ENCODE results near the gene TAF5L.

The TAF5L gene

GRCh38 chr1:229579059-229579673 lies 46.8 kb downstream of the TAF5L start:
- no peak overlapping the region for H3K27ac ChIP-seq
- TF ChIP-seq ZFX (IDR thresholded peaks at IDR 0.05) (no peak), CTCF (conservative IDR thresholded peaks at IDR 0.05) (no peak)

GRCh38 chr1:229578168-229579058 lies 47.5 kb downstream of the TAF5L start:
- H3K27ac ChIP-seq: no peak overlapping the region
- TF ChIP-seq ZFX (IDR thresholded peaks at IDR 0.05): no peak

- TF ChIP-seq ZFX (IDR thresholded peaks at IDR 0.05) (no peak), CTCF (conservative IDR thresholded peaks at IDR 0.05) (no peak)
- no peak overlapping the region for H3K27ac ChIP-seq
These were observed 51.1 kb downstream of the TAF5L start for GRCh38 chr1:229574679-229575442.

- TF ChIP-seq ZFX (IDR thresholded peaks at IDR 0.05) (no peak), CTCF (conservative IDR thresholded peaks at IDR 0.05) (no peak)
These were observed 53.6 kb downstream of the TAF5L start for GRCh38 chr1:229572286-229572685.

GRCh38 chr1:229570891-229571516 lies 54.9 kb downstream of the TAF5L start:
- TF ChIP-seq CTCF (conservative IDR thresholded peaks at IDR 0.05) (no peak), ZFX (IDR thresholded peaks at IDR 0.05) (no peak)
- no peak overlapping the region for H3K27ac ChIP-seq

More at GRCh38 chr1:229572286-229572685, 53.6 kb downstream of the TAF5L start:
- no peak overlapping the region for H3K27ac ChIP-seq

- TF ChIP-seq CTCF (conservative IDR thresholded peaks at IDR 0.05) (no peak), ZFX (IDR thresholded peaks at IDR 0.05) (no peak)
- no peak overlapping the region for H3K27ac ChIP-seq
These were observed 55.6 kb downstream of the TAF5L start for GRCh38 chr1:229570305-229570704.

GRCh38 chr1:229567109-229567868 lies 58.6 kb downstream of the TAF5L start:
- H3K27ac ChIP-seq: no peak overlapping the region
- TF ChIP-seq CTCF (conservative IDR thresholded peaks at IDR 0.05): no peak
- no peak for TF ChIP-seq ZFX (IDR thresholded peaks at IDR 0.05)
